Parathyroid adenoma (tissue), 2 donors: ENCODE measurements around the gene ALDH1L2.

Source experiments
- H2AFZ ChIP-seq: fragments of 300-600 bp; sonication (generic); one replicate; pipeline ENCODE4 v1.7.0; 2017; ENCODE audit warnings: antibody characterized with exemption, mild to moderate bottlenecking
- H3K27ac ChIP-seq: fragments of 300-600 bp; sonication (generic); one replicate; pipeline ENCODE4 v1.7.0; 2017
- H3K27me3 ChIP-seq: fragments of 300-600 bp; sonication (generic); one replicate; pipeline ENCODE4 v1.7.0; 2017; ENCODE audit warnings: low read length; ENCODE audit not compliant: control insufficient read depth, insufficient read depth
- H3K36me3 ChIP-seq: fragments of 300-600 bp; sonication (generic); one replicate; pipeline ENCODE4 v1.7.0; 2017; ENCODE audit warnings: low read length; ENCODE audit not compliant: control insufficient read depth, insufficient read depth
- H3K4me1 ChIP-seq: fragments of 300-600 bp; sonication (generic); one replicate; pipeline ENCODE4 v1.7.0; 2017; ENCODE audit warnings: control low read depth
- H3K4me2 ChIP-seq: fragments of 300-600 bp; sonication (generic); one replicate; pipeline ENCODE4 v1.7.0; 2017; ENCODE audit warnings: low read length
- H3K4me3 ChIP-seq: fragments of 300-600 bp; sonication (generic); one replicate; pipeline ENCODE4 v1.7.0; 2017; ENCODE audit warnings: low read depth, low read length
- H3K79me2 ChIP-seq: fragments of 300-600 bp; sonication (generic); one replicate; pipeline ENCODE4 v1.7.0; 2017; ENCODE audit warnings: control low read depth
- H3K9ac ChIP-seq: fragments of 300-600 bp; sonication (generic); one replicate; pipeline ENCODE4 v1.7.0; 2017; ENCODE audit warnings: mild to moderate bottlenecking
- H3K9me3 ChIP-seq: fragments of 300-600 bp; sonication (generic); one replicate; pipeline ENCODE4 v1.7.0; 2017; ENCODE audit warnings: low read length; ENCODE audit not compliant: control insufficient read depth
- CTCF ChIP-seq: fragments of 300-600 bp; sonication (generic); IDR thresholded peaks from one replicate; pipeline ENCODE4 v1.7.0; 2017; ENCODE audit warnings: antibody characterized with exemption, mild to moderate bottlenecking
- donor health status: primary hyperparathyroidism.

ALDH1L2 gene

GRCh38 chr12:105064564-105065178 lies 19.6 kb downstream of the ALDH1L2 start:
- H3K36me3 ChIP-seq: no peaks in the 10 kb centered on the region
- no peak for TF ChIP-seq CTCF

GRCh38 chr12:105060715-105061378 lies 23.4 kb downstream of the ALDH1L2 start:
- Histone ChIP-seq H3K9me3 (peaks cover 6% of the 10 kb centered on the region), H3K79me2 (no peaks in the 10 kb centered on the region), H3K4me3 (no peak overlapping the region), H3K9ac (no peak overlapping the region), H3K4me1 (no peaks in the 10 kb centered on the region), H3K36me3 (no peaks in the 10 kb centered on the region), H3K27me3 (no peaks in the 10 kb centered on the region), H3K4me2 (no peak overlapping the region), H2AFZ (no peak overlapping the region), H3K27ac (no peak overlapping the region)
- no peak for TF ChIP-seq CTCF

More at GRCh38 chr12:105064564-105065178, 19.6 kb downstream of the ALDH1L2 start:
- H3K9me3 ChIP-seq: no peaks in the 10 kb centered on the region
- H2AFZ ChIP-seq: no peak overlapping the region
- H3K4me1 ChIP-seq: no peaks in the 10 kb centered on the region
- no peaks in the 10 kb centered on the region for H3K79me2 ChIP-seq
- H3K4me2 ChIP-seq: no peak overlapping the region
- H3K4me3 ChIP-seq: no peak overlapping the region
- no peaks in the 10 kb centered on the region for H3K27me3 ChIP-seq
- no peak overlapping the region for H3K9ac ChIP-seq
- no peak overlapping the region for H3K27ac ChIP-seq

- no peaks in the 10 kb centered on the region for H3K27me3 ChIP-seq
- no peaks in the 10 kb centered on the region for H3K36me3 ChIP-seq
- H3K4me3 ChIP-seq: no peak overlapping the region
- H3K4me2 ChIP-seq: no peak overlapping the region
- H3K79me2 ChIP-seq: no peaks in the 10 kb centered on the region
- peaks cover 6% of the 10 kb centered on the region for H3K9me3 ChIP-seq
- H3K4me1 ChIP-seq: no peaks in the 10 kb centered on the region
- H2AFZ ChIP-seq: no peak overlapping the region
- no peak for TF ChIP-seq CTCF
- no peak overlapping the region for H3K27ac ChIP-seq
- H3K9ac ChIP-seq: no peak overlapping the region
These were observed 27.1 kb downstream of the ALDH1L2 start for GRCh38 chr12:105057174-105057573.

- peaks cover 6% of the 10 kb centered on the region for H3K9me3 ChIP-seq
- H3K9ac ChIP-seq: no peak overlapping the region
- no peaks in the 10 kb centered on the region for H3K4me1 ChIP-seq
- no peaks in the 10 kb centered on the region for H3K36me3 ChIP-seq
- no peak overlapping the region for H3K4me3 ChIP-seq
- peak overlapping the region; percentile 19 for H2AFZ ChIP-seq
- H3K27ac ChIP-seq: no peak overlapping the region
- H3K4me2 ChIP-seq: no peak overlapping the region
- H3K27me3 ChIP-seq: no peaks in the 10 kb centered on the region
- H3K79me2 ChIP-seq: no peaks in the 10 kb centered on the region
- peak; percentile 92 for TF ChIP-seq CTCF
These were observed 31.1 kb downstream of the ALDH1L2 start for GRCh38 chr12:105053116-105053572.

GRCh38 chr12:105051981-105052380 lies 32.3 kb downstream of the ALDH1L2 start:
- Histone ChIP-seq H3K9me3 (peaks cover 3% of the 10 kb centered on the region), H3K4me2 (no peak overlapping the region), H2AFZ (no peak overlapping the region), H3K27ac (no peak overlapping the region), H3K79me2 (no peaks in the 10 kb centered on the region), H3K27me3 (no peaks in the 10 kb centered on the region), H3K4me1 (no peaks in the 10 kb centered on the region), H3K36me3 (no peaks in the 10 kb centered on the region), H3K9ac (no peak overlapping the region), H3K4me3 (no peak overlapping the region)
- TF ChIP-seq CTCF: no peak
